Ascending aorta (tissue), 2 donors: ENCODE results near the gene PDZD2. TPM values are rescaled to one million over a fixed set of nuclear protein-coding genes. Genes with fewer than 3 reads are reported as not detected.
"Not testable (repeated sequence)": the region's sequence is repeated elsewhere in the genome, so short reads cannot be mapped to it uniquely, and the experiment has no call there.

Experiments used
- DNase-seq, 2 donors: peaks; one replicate each; pipeline ENCODE4 v3.0.0-alpha.2; 2019; ENCODE audit warnings: low spot score in 2 of 2
- H3K27ac ChIP-seq, 2 donors: fragments of 200-600 bp; sonication (generic); one replicate each; pipeline ENCODE4 v1.5.1; 2016 to 2017; ENCODE audit warnings: mild to moderate bottlenecking in 1 of 2
- H3K27me3 ChIP-seq: fragments of 200-600 bp; sonication (generic); one replicate; pipeline ENCODE4 v1.5.1; 2017
- H3K36me3 ChIP-seq, 2 donors: fragments of 200-600 bp; sonication (generic); one replicate each; pipeline ENCODE4 v1.5.1; 2016
- H3K4me1 ChIP-seq, 2 donors: fragments of 200-600 bp; sonication (generic); one replicate each; pipeline ENCODE4 v1.5.1; 2016 to 2017; ENCODE audit warnings: mild to moderate bottlenecking in 1 of 2
- H3K4me3 ChIP-seq, 2 donors: fragments of 200-600 bp; sonication (generic); one replicate each; pipeline ENCODE4 v1.5.1; 2016 to 2017; ENCODE audit warnings: mild to moderate bottlenecking in 1 of 2
- H3K9me3 ChIP-seq, 2 donors: fragments of 200-600 bp; sonication (generic); one replicate each; pipeline ENCODE4 v1.5.1; 2016
- CTCF ChIP-seq, 3 experiments: fragments of 200-600 bp in 2 of 3; fragments of 450-650 bp in 1 of 3; sonication (generic) in 2 of 3; IDR thresholded peaks; one replicate each; pipeline ENCODE4 v1.5.1; 2016 to 2019; ENCODE audit warnings: antibody characterized with exemption in 3 of 3, mild to moderate bottlenecking in 1 of 3, moderate library complexity in 1 of 3
- intact Hi-C: fragments of 100-400 bp; cut with DNase I; formaldehyde crosslinking; loops from one replicate; pipeline ENCODE4 v1.15.1; 2023
- total RNA-seq: library from RNA; depleted of rRNA; stranded (reverse); fragments of >200 nt; gene quantifications from one replicate; pipeline ENCODE4 v1.1.0, GENCODE V29; 2016

Gene PDZD2
- total RNA-seq, 1 donor from 2014 or later: 8.1 TPM

GRCh38 chr5:32002755-32003154, 363.8 kb downstream of the PDZD2 start:
- H3K4me1 ChIP-seq: no peaks in the 10 kb centered on the region
- H3K27me3 ChIP-seq: no peaks in the 10 kb centered on the region
- intact Hi-C loops: no loop called here
- no peak overlapping the region for H3K4me3 ChIP-seq
- H3K9me3 ChIP-seq: no peaks in the 10 kb centered on the region
- no peak for DNase-seq
- H3K27ac ChIP-seq: no peak overlapping the region
- no peak for TF ChIP-seq CTCF (IDR thresholded peaks at IDR 0.05)
- H3K36me3 ChIP-seq: no peaks in the 10 kb centered on the region

GRCh38 chr5:32003981-32004380, 365.1 kb downstream of the PDZD2 start:
- H3K4me1 ChIP-seq: no peaks in the 10 kb centered on the region
- intact Hi-C loops: no loop called here
- no peaks in the 10 kb centered on the region for H3K9me3 ChIP-seq
- H3K36me3 ChIP-seq: no peaks in the 10 kb centered on the region
- H3K27me3 ChIP-seq: no peaks in the 10 kb centered on the region
- no peak for TF ChIP-seq CTCF (IDR thresholded peaks at IDR 0.05)
- DNase-seq: no peak
- no peak overlapping the region for H3K27ac ChIP-seq
- no peak overlapping the region for H3K4me3 ChIP-seq

- Histone ChIP-seq H3K36me3 (no peaks in the 10 kb centered on the region), H3K4me1 (no peaks in the 10 kb centered on the region), H3K27me3 (no peaks in the 10 kb centered on the region), H3K4me3 (no peak overlapping the region), H3K27ac (no peak overlapping the region), H3K9me3 (no peaks in the 10 kb centered on the region)
- no peak for TF ChIP-seq CTCF (IDR thresholded peaks at IDR 0.05)
- no peak for DNase-seq
- intact Hi-C loops: no loop called here
Measured at GRCh38 chr5:32004404-32004803, 365.5 kb downstream of the PDZD2 start.

GRCh38 chr5:32008746-32009145, 369.8 kb downstream of the PDZD2 start:
- Histone ChIP-seq H3K36me3 (no peaks in the 10 kb centered on the region), H3K4me3 (no peak overlapping the region), H3K27me3 (no peaks in the 10 kb centered on the region), H3K4me1 (no peaks in the 10 kb centered on the region), H3K27ac (no peak overlapping the region), H3K9me3 (no peaks in the 10 kb centered on the region)
- DNase-seq: no peak
- TF ChIP-seq CTCF (IDR thresholded peaks at IDR 0.05): no peak
- intact Hi-C loops: no loop called here

- peaks cover 0 to 5% of the 10 kb centered on the region in 2 donors for H3K4me1 ChIP-seq
- H3K27ac ChIP-seq: no peak overlapping the region
- no peak overlapping the region for H3K4me3 ChIP-seq
- no peak for DNase-seq
- TF ChIP-seq CTCF (IDR thresholded peaks at IDR 0.05): no peak
- intact Hi-C loops: no loop called here
- H3K27me3 ChIP-seq: no peaks in the 10 kb centered on the region
- no peaks in the 10 kb centered on the region for H3K36me3 ChIP-seq
- H3K9me3 ChIP-seq: no peaks in the 10 kb centered on the region
Measured at GRCh38 chr5:32013658-32014057, 374.7 kb downstream of the PDZD2 start.

GRCh38 chr5:32014096-32014745, 375.3 kb downstream of the PDZD2 start:
- Histone ChIP-seq H3K27me3 (no peaks in the 10 kb centered on the region), H3K36me3 (no peaks in the 10 kb centered on the region), H3K4me1 (peaks cover 0 to 5% of the 10 kb centered on the region in 2 donors), H3K9me3 (no peaks in the 10 kb centered on the region), H3K27ac (no peak overlapping the region), H3K4me3 (no peak overlapping the region)
- intact Hi-C loops: no loop called here
- DNase-seq: no peak
- TF ChIP-seq CTCF (IDR thresholded peaks at IDR 0.05): no peak

GRCh38 chr5:32015262-32015661, 376.3 kb downstream of the PDZD2 start:
- H3K27ac ChIP-seq, H3K4me3 ChIP-seq, intact Hi-C loops, H3K4me1 ChIP-seq, H3K27me3 ChIP-seq, H3K9me3 ChIP-seq, H3K36me3 ChIP-seq, DNase-seq: not testable (repeated sequence)
